ENCODE results near the gene NEO1.

DNA sequence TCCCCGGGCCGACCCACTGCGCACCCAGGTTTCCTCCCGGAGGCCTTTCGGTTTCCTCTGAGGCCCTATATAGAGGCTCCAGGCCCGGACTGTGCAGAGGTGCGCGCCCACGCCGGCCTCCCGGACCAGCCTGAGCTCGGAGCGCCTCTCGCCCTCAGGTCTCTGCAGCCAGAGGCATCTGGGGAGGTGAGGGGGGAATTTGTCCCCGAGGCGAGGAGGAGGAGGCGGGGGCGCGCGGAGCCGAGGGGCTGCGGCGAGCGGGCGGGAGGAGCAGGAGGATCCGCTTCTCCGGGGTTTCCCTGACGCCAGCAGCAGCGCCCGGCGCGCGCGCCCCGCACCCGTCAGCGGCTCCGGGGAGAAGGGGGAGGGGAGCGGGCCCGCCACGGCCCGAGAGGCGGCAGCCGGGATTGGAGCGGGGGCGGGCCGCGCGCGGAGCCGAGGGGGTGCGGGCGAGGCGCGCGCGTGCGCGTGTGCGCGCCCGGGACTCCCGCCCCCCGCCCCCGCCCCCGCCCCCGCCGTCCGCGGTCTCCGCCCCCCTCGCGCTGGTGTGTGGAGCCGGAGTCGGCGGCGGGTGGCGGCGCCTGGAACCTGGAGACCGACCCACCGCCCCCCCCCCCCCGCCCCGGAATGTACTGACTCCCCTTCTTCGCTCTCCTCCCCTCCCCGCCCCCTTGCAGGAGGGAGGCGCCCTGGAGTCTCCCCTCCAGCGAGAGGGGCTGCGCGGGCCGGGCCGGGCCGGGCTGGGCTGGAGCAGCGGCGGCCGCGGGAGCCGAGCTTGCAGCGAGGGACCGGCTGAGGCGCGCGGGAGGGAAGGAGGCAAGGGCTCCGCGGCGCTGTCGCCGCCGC is at the start of gene NEO1:
- TF ChIP-seq, protein P1, sequence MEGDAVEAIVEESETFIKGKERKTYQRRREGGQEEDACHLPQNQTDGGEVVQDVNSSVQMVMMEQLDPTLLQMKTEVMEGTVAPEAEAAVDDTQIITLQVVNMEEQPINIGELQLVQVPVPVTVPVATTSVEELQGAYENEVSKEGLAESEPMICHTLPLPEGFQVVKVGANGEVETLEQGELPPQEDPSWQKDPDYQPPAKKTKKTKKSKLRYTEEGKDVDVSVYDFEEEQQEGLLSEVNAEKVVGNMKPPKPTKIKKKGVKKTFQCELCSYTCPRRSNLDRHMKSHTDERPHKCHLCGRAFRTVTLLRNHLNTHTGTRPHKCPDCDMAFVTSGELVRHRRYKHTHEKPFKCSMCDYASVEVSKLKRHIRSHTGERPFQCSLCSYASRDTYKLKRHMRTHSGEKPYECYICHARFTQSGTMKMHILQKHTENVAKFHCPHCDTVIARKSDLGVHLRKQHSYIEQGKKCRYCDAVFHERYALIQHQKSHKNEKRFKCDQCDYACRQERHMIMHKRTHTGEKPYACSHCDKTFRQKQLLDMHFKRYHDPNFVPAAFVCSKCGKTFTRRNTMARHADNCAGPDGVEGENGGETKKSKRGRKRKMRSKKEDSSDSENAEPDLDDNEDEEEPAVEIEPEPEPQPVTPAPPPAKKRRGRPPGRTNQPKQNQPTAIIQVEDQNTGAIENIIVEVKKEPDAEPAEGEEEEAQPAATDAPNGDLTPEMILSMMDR (IDR thresholded peaks at IDR 0.05; ENCODE audit: insufficient read depth, low read length) = no peak
- TF ChIP-seq POLR2AphosphoS5 (IDR thresholded peaks at IDR 0.05; ENCODE audit: low read depth) (no peak), SPI1 (IDR thresholded peaks at IDR 0.05; ENCODE audit: borderline replicate concordance, low read depth) (no peak)
